D721Med (cell line): ENCODE measurements around the gene CD58.
A peak's percentile ranks its signal among the peaks of the same experiment; 100 is the strongest.

Experiments used
- DNase-seq: peaks from one replicate; pipeline ENCODE4 v3.0.0; 2011; ENCODE audit warnings: low spot score; ENCODE audit not compliant: insufficient read length
- FAIRE-seq: peaks from 2 replicates; lab custom pipeline; 2011; peaks lifted over from hg19 to GRCh38; lab: Jason Lieb, UNC
- CTCF ChIP-seq: IDR thresholded peaks from 2 replicates; pipeline ENCODE4 v1.5.1; 2012; ENCODE audit warnings: mild to moderate bottlenecking, control low read depth; ENCODE audit not compliant: insufficient read depth; ENCODE audit errors: missing control alignments

Gene CD58

GRCh38 chr1:116486424-116486823 lies 84.4 kb downstream of the CD58 start:
- FAIRE-seq (no peak), DNase-seq (no peak)
- TF ChIP-seq CTCF, result no peak

GRCh38 chr1:116485976-116486375 lies 84.8 kb downstream of the CD58 start:
- no peak for TF ChIP-seq CTCF
- FAIRE-seq, result no peak
- DNase-seq, result no peak

- no peak for FAIRE-seq
- peak; percentile 86 for TF ChIP-seq CTCF
These were observed 85.6 kb downstream of the CD58 start for GRCh38 chr1:116485071-116485735.

GRCh38 chr1:116483481-116484309 lies 87.1 kb downstream of the CD58 start:
- FAIRE-seq (no peak), DNase-seq (no peak)
- no peak for TF ChIP-seq CTCF

More at GRCh38 chr1:116485071-116485735, 85.6 kb downstream of the CD58 start:
- DNase-seq, result peak; percentile 61

- FAIRE-seq (no peak), DNase-seq (no peak)
- TF ChIP-seq CTCF, result no peak
These were observed 88.3 kb downstream of the CD58 start for GRCh38 chr1:116482490-116482889.

- no peak for TF ChIP-seq CTCF
- FAIRE-seq, result no peak
- no peak for DNase-seq
These were observed 88.9 kb downstream of the CD58 start for GRCh38 chr1:116481934-116482333.

GRCh38 chr1:116478621-116479020 lies 92.2 kb downstream of the CD58 start:
- no peak for FAIRE-seq

More at GRCh38 chr1:116478621-116479020, 92.2 kb downstream of the CD58 start:
- TF ChIP-seq CTCF, result no peak
- no peak for DNase-seq
